Fibroblast of the conjunctiva (primary cell): Measurements from ENCODE around the gene MLLT1.

ENCODE experiments used
- DNase-seq: peaks from one replicate; pipeline ENCODE4 v3.0.0-alpha.2; 2010; ENCODE audit warnings: low read depth

MLLT1 gene

GRCh38 chr19:6210721-6211600, 68.8 kb downstream of the MLLT1 start:
- no peak for DNase-seq

- DNase-seq = no peak
Measured at GRCh38 chr19:6210091-6210490, 69.7 kb downstream of the MLLT1 start.

DNA sequence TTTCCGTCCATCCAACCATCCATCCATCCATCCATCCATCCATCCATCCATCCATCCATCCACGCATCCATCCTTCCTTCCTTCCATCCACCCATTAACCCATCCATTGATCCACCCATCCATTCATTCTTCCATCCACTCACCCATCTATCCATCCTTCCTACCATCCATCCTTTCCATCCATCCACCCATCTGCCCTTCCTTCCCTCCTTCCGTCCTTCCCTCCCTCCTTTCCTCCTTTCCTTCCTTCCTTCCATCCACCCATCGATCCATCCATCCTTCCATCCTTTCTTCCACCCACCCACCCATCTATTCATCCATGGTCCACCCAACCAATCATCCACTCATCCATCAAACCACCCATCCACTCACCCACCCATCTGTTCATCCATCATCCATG, 70.1 kb downstream of the MLLT1 start:
- no peak for DNase-seq

DNA sequence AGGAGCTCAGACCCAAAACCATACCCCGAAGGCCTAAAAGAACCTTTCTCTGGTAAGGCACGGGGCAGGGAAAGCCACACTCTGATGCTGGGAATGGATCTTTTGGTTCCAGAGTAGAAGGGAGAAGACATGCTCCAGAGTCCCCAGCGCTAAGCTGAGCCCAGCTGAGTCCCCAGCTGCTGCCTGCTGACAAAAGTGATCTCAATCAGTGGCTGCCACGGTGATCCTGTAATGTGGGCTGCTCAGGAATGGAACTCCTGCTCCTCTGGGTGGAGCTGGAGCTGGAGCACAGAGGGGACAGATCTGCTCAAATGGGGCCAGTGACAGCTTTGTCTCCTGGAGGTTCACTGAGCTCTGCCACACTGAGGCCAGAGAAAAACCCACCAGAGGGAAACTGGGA, 70.5 kb downstream of the MLLT1 start:
- no peak for DNase-seq

DNA sequence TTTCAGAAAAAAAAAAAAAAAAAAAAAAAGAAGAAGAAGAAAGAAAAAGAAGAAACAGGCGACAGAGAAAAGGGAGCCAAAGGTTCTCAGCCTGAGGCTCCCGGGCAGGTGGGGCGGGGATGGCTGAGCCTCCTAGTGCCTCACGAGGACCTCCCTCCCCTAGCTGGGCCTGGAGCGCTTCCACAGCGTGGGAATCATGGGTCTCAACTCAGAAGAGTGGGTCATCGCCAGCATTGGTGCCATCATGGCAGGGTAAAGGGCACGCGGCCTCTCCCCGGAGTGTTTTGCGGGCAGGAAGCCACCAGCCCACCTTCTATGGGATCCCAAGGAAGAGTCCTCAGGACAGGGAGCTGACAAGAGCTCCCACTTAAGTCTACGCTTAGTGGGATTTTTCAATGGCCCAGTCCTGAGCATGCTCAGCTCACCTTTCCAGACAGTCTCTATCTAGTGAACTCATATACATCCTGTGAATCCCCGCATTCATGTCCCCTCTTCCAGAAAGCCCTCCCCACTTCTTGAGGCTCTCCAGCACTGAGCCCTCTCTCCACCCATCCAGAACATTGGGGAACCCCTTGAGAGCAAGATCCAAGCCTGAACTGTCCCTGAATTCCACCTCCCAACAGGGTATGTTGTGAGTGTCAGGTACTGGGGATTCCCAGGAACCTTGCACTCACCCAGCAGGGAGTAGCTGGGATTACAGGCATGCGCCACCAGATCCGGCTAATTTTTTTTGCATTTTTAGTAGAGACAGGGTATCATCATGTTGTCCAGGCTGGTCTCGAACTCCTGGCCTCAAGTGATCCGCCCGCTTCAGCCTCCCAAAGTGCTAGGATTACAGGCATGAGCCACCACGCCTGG, 74.7 kb downstream of the MLLT1 start:
- no peak for DNase-seq

GRCh38 chr19:6204212-6204611, 75.6 kb downstream of the MLLT1 start:
- DNase-seq = no peak

GRCh38 chr19:6199240-6199994, 80.4 kb downstream of the MLLT1 start:
- peak; percentile 99 for DNase-seq

DNA sequence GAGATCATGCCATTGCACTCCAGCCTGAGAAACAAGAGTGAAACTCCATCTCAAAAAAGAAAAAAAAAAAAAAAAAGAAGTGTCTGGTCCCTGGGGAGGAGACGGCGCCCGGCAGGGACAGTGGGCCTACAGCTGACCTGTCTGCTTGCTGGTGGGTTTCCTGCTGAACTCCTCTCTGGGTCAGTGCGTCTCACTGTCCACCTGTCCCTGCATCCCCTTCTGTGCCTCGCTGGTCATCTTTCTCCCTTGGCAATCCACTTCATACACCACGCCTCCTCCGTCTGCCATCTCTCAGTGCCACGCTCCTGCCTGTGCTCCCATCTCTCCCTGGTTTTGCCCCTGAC, 80.9 kb downstream of the MLLT1 start:
- DNase-seq = no peak

DNA sequence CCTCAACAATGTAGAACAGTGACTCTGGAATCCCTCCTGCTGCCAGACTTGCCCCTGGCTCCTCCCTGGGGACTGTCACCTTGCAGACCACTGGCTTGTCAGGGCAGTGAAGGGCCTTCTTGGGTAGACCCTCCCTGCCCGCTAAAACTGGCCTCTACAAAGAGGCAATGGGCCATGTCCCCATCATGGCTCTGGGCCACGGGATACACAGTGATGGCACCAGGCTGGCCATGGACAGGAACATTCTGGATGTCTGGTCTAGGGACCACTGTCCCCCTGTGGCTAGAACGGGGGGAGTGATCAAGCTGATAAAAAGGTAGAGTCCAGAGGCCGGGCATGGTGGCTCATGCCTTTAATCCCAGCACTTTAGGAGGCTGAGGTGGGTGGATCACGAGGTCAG, 83.4 kb downstream of the MLLT1 start:
- no peak for DNase-seq

GRCh38 chr19:6188811-6189210, 91.0 kb downstream of the MLLT1 start:
- no peak for DNase-seq

GRCh38 chr19:6187374-6187773, 92.4 kb downstream of the MLLT1 start:
- DNase-seq = no peak

- no peak for DNase-seq
Measured at GRCh38 chr19:6185835-6186834, 93.6 kb downstream of the MLLT1 start.

- no peak for DNase-seq
Measured at GRCh38 chr19:6185093-6185834, 94.5 kb downstream of the MLLT1 start.

GRCh38 chr19:6181119-6181518, 98.7 kb downstream of the MLLT1 start:
- DNase-seq = no peak

DNA sequence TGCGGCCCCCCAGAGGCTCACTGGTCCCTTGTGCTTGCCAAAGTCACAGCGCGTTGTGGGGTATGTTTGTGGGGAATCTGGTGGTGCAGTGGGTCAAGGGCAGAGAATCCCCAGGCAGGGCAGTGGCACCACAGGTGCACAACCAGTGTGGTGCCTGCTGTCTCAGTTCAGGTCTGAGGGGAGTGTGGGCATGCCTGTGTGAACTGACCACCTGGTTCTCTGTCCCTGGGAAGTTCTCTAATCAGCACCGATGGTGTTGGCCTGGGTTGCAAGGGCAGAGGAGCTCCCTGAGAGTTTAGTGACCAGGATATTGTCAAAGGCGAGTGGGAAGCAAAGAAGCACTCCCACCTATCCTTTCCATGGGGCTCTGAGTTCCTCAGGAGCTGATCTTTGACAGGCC, 106.6 kb downstream of the MLLT1 start:
- DNase-seq = no peak

DNA sequence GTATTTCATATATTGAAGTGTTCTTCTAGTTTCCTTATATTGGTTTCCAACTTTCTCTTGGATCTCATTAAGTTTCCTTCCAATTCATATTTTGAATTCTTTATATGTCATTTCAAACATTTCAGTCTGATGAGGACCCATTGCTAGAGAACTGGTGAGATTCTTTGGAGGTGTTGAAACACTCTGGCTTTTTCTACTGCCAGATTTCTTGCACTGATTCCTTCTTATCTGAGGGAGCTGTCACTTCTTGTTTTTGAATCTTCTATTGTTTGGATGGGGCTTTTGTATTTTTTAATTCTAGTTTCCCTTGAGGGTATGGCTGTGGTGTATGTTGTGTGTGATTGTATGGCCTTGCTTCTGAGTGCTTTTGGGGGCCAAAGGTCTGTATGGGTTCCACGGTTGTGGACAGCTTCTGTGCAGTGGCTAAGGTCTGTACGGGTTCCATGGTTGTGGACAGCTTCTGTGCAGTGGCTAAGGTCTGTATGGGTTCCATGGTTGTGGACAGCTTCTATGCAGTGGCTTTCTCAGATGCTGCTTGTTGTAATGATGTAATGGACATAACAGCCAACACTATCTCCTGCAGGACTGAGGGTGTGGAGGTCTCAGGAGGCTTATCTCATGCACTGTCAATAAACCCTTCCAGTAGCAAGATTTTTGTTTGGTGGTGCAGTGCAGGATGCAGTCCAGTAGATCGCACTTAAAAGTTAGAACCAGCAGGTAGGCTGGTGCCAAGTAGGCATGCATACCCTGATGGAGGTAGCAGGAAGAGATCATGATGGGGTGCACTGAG, 107.5 kb downstream of the MLLT1 start:
- DNase-seq = no peak

- DNase-seq = no peak
Measured at GRCh38 chr19:6167115-6167514, 112.7 kb downstream of the MLLT1 start.

GRCh38 chr19:6164906-6165531, 114.8 kb downstream of the MLLT1 start:
- DNase-seq = no peak

GRCh38 chr19:6161271-6161850, 118.4 kb downstream of the MLLT1 start:
- no peak for DNase-seq
